Erythroblast (primary cell): Measurements from ENCODE around the gene CPLX3.

Source experiments
- GATA1 ChIP-seq: IDR thresholded peaks from 2 replicates; pipeline ENCODE4 v1.6.1; 2011; ENCODE audit warnings: low read depth, mild to moderate bottlenecking, control low read depth, low read length, moderate library complexity
- POLR2A ChIP-seq: IDR thresholded peaks from 2 replicates; pipeline ENCODE4 v1.6.1; 2011; ENCODE audit warnings: mild to moderate bottlenecking, low read length

DNA sequence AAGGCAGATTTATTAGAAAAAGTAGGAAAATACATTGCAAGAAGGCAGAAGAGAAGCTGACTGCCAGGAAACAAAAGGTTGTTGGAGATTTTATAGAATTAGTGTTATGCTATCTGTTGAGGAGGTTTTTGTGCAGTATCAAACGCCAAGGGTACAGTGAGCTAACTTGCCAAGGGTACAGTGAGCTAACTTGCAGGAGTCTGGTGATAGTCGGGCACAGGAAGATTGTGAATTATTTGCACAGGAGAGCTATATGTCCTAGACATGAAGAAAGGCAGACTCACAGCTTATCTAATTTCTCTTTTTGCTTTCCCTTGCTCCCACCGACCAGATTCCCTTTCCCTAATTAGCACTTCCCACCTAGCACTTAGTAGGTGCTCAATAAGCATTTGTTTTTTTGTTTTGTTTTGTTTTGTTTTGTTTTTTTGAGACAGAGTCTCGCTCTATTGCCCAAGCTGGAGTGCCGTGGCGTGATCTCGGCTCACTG is 47.2 kb upstream of the CPLX3 start:
- TF ChIP-seq POLR2A (no peak), GATA1 (no peak)
